Lower leg skin (tissue), 4 donors: ENCODE results near the gene PIGL. TPM values are rescaled to one million over a fixed set of nuclear protein-coding genes. Genes with fewer than 3 reads are reported as not detected.
"Not testable (repeated sequence)": the region's sequence is repeated elsewhere in the genome, so short reads cannot be mapped to it uniquely, and the experiment has no call there.

ENCODE experiments used
- DNase-seq, 2 donors: peaks; one replicate each; pipeline ENCODE4 v3.0.0-alpha.2; 2019; ENCODE audit warnings: low spot score in 2 of 2
- H3K4me3 ChIP-seq: fragments of 200-600 bp; sonication (generic); 2 replicates; pipeline ENCODE4 v1.5.1; 2017; ENCODE audit warnings: mild to moderate bottlenecking, low read depth; ENCODE audit not compliant: poor library complexity, severe bottlenecking
- CTCF ChIP-seq, 3 donors: fragments of 450-650 bp; IDR thresholded peaks; one replicate each; pipeline ENCODE4 v1.5.1; 2016; ENCODE audit warnings: antibody characterized with exemption in 3 of 3, mild to moderate bottlenecking in 3 of 3, moderate library complexity in 2 of 3
- POLR2A ChIP-seq, 2 donors: fragments of 450-650 bp; IDR thresholded peaks; one replicate each; pipeline ENCODE4 v1.6.1; 2016 to 2017; ENCODE audit warnings: antibody characterized with exemption in 2 of 2, mild to moderate bottlenecking in 1 of 2, moderate library complexity in 1 of 2
- WGBS, 2 donors: methylation state at CpG; one replicate each; pipeline ENCODE4 v1.1.5; 2018; 5-methylcytosine and 5-hydroxymethylcytosine counted together
- intact Hi-C: fragments of 100-400 bp; cut with DNase I; formaldehyde crosslinking; loops from one replicate; pipeline ENCODE4 v1.15.0; 2023; ENCODE audit warnings: low total_unique reads
- total RNA-seq, 4 donors: library from RNA; depleted of rRNA; stranded (reverse); fragments of >200 nt; gene quantifications; one replicate each; pipeline ENCODE4 v1.1.0, GENCODE V29; 2016

PIGL gene
- total RNA-seq, 4 donors from 2014 or later: 25.5 to 93.4 (median 40.7) TPM

DNA sequence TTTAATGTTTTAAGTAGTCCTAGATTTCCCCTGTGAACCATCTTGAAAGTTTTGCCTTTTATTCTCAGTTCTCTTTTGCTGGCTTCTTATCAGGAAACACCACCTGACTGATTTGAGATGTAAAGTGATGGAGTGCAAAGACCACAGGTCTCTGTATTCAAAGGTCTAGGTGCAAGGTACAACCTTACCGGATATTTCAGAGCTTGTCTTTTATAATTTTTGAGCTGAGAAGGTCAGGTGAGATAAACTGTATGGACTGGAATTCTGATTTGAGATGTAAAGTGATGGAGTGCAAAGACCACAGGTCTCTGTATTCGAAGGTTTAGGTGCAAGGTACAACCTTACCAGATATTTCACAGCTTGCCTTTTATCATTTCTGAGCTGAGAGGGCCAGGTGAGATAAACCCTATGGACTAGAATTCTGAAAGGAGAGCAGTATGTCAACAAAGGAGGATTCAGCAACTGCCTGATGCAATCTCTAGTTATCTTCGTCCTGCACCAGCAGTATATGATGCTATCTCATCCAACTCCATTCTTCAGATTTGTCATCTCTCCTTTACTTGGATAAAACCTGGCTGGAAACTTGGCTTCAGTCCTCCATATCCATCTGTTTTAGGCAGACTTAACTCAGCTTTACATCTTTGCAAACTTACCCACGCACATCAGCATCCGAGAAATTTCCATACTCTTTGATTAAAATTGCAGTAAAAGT is 72.0 kb downstream of the PIGL start:
- H3K4me3 ChIP-seq: no peak overlapping the region
- WGBS, 2 donors: 78 to 85% methylated on average over 5 of the region's 5 CpGs
- TF ChIP-seq CTCF (IDR thresholded peaks at IDR 0.05): no peak
- TF ChIP-seq POLR2A (IDR thresholded peaks at IDR 0.05): no peak
- no peak for DNase-seq
- intact Hi-C loops: no loop called here

DNA sequence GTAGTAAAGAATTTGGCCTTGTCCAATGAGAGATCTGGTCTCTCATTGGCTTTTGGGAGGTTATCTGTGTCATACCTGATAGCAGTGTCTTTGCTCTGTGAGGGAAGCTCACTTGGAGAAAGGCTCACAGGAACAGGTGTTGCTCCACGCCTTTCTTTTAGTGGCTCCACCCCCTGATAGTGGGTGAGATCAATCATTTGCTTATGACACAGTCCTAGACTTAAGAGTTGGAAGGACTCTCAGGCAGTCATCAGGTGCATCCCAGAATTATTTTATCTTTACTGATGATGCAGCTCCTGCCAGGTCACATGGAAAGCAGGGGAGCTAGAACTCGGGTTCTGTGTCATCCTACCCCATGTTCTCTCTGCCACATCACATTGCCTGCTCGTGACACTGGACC is 76.9 kb downstream of the PIGL start:
- no peak for DNase-seq
- TF ChIP-seq CTCF (IDR thresholded peaks at IDR 0.05) (no peak), POLR2A (IDR thresholded peaks at IDR 0.05) (no peak)
- intact Hi-C loops: no loop called here
- WGBS, 2 donors: 89 to 93% methylated on average over 3 of the region's 3 CpGs
- no peak overlapping the region for H3K4me3 ChIP-seq

- TF ChIP-seq POLR2A (IDR thresholded peaks at IDR 0.05) (no peak), CTCF (IDR thresholded peaks at IDR 0.05) (no peak)
- 97 to 100% methylated on average over 2 of the region's 2 CpGs for WGBS, 2 donors
- no peak overlapping the region for H3K4me3 ChIP-seq
- DNase-seq: no peak
- intact Hi-C loops: no loop called here
These were observed 77.5 kb downstream of the PIGL start for GRCh38 chr17:16294560-16294959.

DNA sequence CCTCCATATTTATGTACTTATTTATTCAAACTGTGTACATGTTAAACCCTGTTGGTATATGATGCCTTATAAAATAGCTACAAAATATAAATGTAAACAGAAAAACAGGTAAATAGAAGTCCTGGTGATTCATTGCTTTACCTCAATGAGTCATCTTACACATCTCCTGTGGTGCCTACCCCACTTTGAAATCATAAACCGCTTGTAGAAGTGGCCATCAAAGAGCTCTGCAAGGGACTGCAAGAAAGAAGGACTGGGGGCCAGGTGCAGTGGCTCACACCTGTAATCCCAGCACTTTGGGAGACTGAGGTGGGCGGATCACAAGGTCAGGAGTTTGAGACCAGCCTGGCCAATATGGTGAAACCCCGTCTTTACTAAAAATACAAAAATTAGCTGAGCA is 79.1 kb downstream of the PIGL start:
- intact Hi-C loops, DNase-seq, H3K4me3 ChIP-seq: not testable (repeated sequence)
- 95 to 99% methylated on average over 3 of the region's 3 CpGs for WGBS, 2 donors

- no peak overlapping the region for H3K4me3 ChIP-seq
- 86% methylated on average over 11 of the region's 11 CpGs for WGBS, 2 donors
- intact Hi-C loops: no loop called here
- no peak for DNase-seq
- no peak for TF ChIP-seq POLR2A (IDR thresholded peaks at IDR 0.05)
- no peak for TF ChIP-seq CTCF (IDR thresholded peaks at IDR 0.05)
These were observed 80.5 kb downstream of the PIGL start for GRCh38 chr17:16297367-16298139.

- H3K4me3 ChIP-seq: no peak overlapping the region
- intact Hi-C loops: no loop called here
- 100% methylated on average over 1 of the region's 1 CpG for WGBS, 2 donors
- no peak for TF ChIP-seq POLR2A (IDR thresholded peaks at IDR 0.05)
- no peak for TF ChIP-seq CTCF (IDR thresholded peaks at IDR 0.05)
- DNase-seq: no peak
These were observed 81.2 kb downstream of the PIGL start for GRCh38 chr17:16298140-16298662.
